T47D (cell line): Measurements from ENCODE around the gene ARMC12.

Experiments used
- DNase-seq, 2 experiments: peaks; one replicate each; pipeline versions ENCODE4 v3.0.0 to v3.0.0-alpha.2; 2011 to 2012; ENCODE audit warnings: low read depth in 1 of 2, low spot score in 1 of 2
- JUND ChIP-seq: IDR thresholded peaks from 2 replicates; pipeline ENCODE4 v1.6.1; 2012; ENCODE audit warnings: low read depth
- in situ Hi-C: cut with HindIII; loops from 2 replicates; pipeline ENCODE4 v1.10.0; 2016; ENCODE audit warnings: low sequenced_read_pairs, low pct_unique_long_range_greater_than_20kb

ARMC12 gene

GRCh38 chr6:35707714-35708407, 29.0 kb upstream of the ARMC12 start:
- DNase-seq, result no peak
- TF ChIP-seq JUND, result no peak
- in situ Hi-C loops, result no loop called here

GRCh38 chr6:35708585-35708984, 28.2 kb upstream of the ARMC12 start:
- no peak for DNase-seq
- TF ChIP-seq JUND, result no peak
- in situ Hi-C loops, result no loop called here

- no peak for TF ChIP-seq JUND
- in situ Hi-C loops, result no loop called here
- DNase-seq, result no peak
These were observed 26.5 kb upstream of the ARMC12 start for GRCh38 chr6:35710241-35710847.

DNA sequence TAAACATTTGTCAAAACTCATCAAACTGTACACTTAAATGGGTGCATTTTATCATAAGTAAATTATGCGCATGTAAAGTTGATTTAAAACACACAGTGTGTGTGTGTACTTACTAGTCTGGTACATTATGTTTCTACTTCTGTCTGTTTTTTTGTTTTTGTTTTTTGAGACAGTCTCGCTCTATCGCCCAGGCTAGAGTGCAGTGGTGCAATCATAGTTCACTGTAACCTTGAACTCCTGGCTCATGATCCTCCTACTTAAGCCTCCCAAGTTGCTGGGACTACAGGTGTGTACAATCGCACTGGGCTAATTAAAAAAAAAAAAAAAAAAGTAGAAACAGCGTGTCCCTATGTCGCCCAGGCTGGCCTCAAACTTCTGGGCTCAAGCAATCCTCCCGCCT, 25.1 kb upstream of the ARMC12 start:
- in situ Hi-C loops, result no loop called here
- TF ChIP-seq JUND, result no peak
- no peak for DNase-seq

DNA sequence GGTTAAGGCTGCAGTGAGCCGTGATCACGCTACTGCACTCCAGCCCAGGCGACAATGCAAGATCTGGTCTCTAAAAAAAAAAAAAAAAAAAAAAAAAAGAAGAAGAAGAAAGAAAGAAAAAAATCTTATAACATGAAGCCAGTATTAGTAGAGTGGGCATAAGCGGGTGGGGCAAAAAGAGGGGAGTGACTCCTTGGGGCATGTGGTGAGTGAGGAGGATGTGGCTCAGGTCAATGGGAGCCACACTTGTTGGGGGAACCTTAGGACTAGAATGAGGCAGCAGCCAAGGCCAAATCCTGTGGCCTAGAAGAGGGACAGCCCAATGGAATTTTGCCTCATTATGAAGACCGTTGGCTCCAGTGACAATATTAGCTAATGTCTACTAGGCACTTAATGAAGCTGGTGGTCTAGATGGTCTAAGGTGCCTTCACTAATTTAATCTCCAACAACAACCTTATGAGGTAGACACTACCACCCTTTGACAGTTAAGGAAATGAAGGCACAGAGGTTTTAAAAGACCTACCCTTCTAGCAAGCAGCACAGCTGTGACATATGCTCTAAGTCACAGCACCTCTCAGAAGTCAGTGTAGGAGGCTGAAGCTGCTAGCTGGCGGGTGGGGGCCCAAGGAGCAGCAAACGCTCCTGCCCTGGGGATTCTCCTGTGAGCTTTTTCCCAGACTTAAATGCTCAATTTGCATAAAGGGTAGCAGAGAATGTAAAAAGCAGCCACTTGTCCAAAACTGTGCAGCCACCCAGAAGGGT, 23.6 kb upstream of the ARMC12 start:
- no peak for DNase-seq
- in situ Hi-C loops, result no loop called here
- no peak for TF ChIP-seq JUND

DNA sequence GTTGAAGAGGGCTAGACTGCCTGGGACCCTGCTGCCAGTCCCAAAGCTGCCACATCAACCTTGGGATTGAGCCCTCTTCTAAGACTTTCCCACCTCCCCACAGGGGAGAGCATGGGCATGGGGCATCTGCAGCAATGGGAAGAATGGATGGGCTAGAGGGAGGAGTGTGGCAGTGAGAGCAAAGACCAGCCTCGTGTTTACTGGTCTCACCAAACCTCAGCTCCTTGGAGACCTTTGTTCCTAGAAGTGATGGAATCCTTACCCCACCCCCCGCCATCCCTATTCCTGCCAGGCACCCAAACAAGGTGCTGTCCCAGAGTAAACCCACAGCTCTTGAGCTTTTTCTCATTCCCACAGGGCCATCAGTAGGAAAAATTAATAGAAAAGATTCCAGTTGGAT, 20.0 kb upstream of the ARMC12 start:
- no peak for DNase-seq
- in situ Hi-C loops, result no loop called here
- TF ChIP-seq JUND, result no peak

GRCh38 chr6:35717449-35718374, 19.1 kb upstream of the ARMC12 start:
- in situ Hi-C loops, result no loop called here
- no peak for DNase-seq
- no peak for TF ChIP-seq JUND

GRCh38 chr6:35718375-35718736, 18.5 kb upstream of the ARMC12 start:
- TF ChIP-seq JUND, result no peak
- DNase-seq, result no peak
- in situ Hi-C loops, result no loop called here

- in situ Hi-C loops, result no loop called here
- DNase-seq, result no peak
- no peak for TF ChIP-seq JUND
These were observed 17.9 kb upstream of the ARMC12 start for GRCh38 chr6:35718911-35719381.

DNA sequence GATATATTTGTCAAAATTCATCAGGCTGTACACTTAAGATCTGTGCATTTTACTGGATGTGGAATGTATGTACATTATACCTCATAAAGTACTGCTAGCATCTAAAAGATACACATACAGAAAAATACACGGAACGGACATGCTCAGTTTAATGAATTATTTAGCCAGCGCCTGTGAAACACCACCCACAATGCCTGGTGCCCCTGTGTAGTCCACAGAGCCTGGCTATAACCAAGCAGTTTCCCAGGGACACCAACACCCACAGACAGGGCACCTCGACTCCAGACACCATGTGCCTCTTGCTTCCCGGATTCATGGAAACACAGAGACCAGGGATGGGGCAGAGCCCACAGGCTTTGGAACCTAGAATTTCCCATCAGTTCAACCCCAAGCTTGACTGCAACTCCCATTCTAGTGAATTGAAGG, 17.4 kb upstream of the ARMC12 start:
- no peak for TF ChIP-seq JUND
- no peak for DNase-seq
- in situ Hi-C loops, result no loop called here

DNA sequence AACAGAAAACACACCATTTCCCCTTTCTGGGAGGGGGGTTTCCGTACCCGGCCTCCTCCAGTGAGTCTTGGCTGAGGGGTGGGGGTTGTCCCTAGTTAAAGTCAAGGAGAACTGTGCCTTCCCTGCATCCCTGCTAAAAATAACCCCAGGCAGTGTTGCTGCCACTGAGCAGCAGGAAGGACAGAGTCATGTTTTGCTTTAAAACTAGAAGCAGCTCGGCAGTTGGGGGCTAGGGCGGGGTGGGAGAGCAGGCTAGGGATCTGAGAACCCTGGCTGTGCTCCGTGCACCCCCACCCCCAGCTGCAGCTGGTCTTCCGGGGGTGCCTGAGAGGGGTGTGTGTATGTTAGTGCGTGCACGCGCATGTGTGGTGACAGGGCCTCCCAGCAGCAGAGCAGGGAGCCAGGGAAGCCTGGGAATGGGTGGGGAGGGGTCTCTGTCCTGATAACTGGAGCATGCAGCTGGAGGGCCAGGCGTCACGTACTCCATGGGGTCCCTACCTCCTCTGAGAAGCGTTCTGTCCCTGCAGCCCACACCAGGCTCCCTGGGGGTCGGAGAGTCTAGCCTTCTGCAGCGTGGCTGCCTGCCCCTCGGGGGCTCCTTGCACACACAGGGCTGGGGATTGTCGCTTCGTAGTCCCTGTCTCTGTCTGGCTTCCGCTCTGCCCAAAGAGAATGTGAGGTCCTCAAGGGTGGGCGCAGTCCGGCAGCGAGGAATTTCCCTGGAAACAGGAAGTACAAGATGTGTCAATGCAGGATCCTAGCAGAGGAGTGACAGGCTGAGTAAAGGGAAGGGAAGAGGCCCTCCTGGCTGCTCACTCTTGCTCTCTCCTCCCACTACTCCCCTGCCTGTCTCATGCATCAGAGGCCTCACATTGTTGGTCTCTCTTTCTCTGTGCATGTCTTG, 16.8 kb upstream of the ARMC12 start:
- no peak for TF ChIP-seq JUND
- in situ Hi-C loops, result no loop called here
- no peak for DNase-seq
